CD1c-positive myeloid dendritic cell (primary cell): ENCODE data around the gene TUBGCP6.
"Not testable (repeated sequence)": the region's sequence is repeated elsewhere in the genome, so short reads cannot be mapped to it uniquely, and the experiment has no call there.

ENCODE experiments used
- DNase-seq: peaks from one replicate; pipeline ENCODE4 v3.0.0-alpha.2; 2016; ENCODE audit errors: extremely low spot score

TUBGCP6 gene

DNA sequence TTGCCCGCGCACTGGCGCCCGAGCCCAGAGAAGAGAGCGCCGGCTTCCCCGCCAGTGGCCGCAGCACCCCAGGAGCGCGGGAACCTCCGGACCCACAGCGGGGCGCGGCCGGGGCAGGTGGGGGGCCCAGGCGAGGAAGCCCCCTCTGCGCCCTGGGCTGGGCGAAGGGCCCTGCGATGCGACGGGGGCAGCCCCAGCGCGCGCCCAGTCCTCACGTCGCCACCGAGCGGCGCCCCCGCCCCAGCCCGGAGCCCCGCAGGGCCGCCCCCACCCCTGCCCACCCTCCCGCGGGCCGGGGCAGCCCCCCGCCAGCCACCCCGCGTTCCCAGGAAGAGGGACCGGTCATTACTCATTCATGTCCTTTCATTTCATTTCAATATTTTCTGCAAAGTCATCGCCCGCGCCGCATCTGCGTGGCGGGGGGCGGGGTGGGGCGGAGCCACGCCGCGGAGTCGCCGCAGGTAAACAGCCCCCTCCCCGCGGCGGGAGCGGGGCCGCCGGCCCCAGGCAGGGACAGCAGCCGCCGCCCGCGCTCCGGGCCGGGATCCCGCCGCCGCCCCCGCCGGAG, 75.0 kb downstream of the TUBGCP6 start:
- DNase-seq: peak; percentile 64

- no peak for DNase-seq
Measured at GRCh38 chr22:50169181-50169759, 75.6 kb downstream of the TUBGCP6 start.

GRCh38 chr22:50168490-50169180, 76.2 kb downstream of the TUBGCP6 start:
- DNase-seq: not testable (repeated sequence)

DNA sequence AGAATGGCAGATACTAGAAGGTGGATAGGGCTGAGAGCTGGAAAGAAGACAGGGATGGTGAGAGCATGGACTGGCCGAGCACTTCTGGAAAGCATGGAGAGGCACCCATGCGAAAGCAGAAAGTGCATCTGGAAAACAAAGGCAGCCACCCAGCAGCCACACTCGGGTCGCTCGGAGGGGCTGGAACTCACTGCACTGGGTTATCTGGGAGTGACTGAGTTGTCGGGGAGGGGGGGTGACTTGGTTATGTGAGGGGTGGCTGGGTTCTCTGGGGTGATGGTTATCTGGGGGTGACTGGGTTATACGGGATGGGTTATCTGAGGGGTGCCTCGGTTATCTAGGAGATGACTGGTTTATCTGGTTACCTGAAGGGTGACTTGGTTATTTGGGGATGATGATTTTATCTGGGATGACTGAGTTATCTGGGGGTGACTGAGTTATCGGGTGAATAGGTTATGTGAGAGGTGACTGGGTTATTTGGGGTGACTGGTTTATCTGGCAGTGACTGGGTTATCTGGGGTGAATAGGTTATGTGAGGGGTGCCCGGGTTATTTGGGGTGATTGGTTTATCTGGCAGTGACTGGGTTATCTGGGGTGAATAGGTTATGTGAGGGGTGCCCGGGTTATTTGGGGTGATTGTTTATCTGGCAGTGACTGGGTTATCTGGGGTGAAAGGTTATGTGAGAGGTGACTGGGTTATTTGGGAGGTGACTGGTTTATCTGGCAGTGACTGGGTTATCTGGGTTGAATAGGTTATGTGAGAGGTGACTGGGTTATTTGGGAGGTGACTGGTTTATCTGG, 76.9 kb downstream of the TUBGCP6 start:
- DNase-seq: no peak
